ENCODE measurements around the gene NIM1K.

The NIM1K gene

GRCh38 chr5:43202380-43202779 lies 10.4 kb downstream of the NIM1K start:
- Histone ChIP-seq H3K36me3 (ENCODE audit: control insufficient read depth, insufficient read depth, low read length) (no peaks in the 10 kb centered on the region), H3K4me1 (ENCODE audit: control insufficient read depth, insufficient read depth, low read length, poor library complexity, severe bottlenecking) (no peaks in the 10 kb centered on the region), H3K27me3 (replicated peaks; ENCODE audit: control insufficient read depth, insufficient read depth, low read length, poor library complexity, severe bottlenecking) (no peaks in the 10 kb centered on the region), H3K4me3 (ENCODE audit: insufficient read depth, low read depth, low read length, poor library complexity, severe bottlenecking) (no peak overlapping the region), H3K27ac (ENCODE audit: insufficient read depth, low read length, poor library complexity, severe bottlenecking) (no peak overlapping the region), H3K9me3 (ENCODE audit: control insufficient read depth, low read length) (no peaks in the 10 kb centered on the region)
- no peak for DNase-seq

DNA sequence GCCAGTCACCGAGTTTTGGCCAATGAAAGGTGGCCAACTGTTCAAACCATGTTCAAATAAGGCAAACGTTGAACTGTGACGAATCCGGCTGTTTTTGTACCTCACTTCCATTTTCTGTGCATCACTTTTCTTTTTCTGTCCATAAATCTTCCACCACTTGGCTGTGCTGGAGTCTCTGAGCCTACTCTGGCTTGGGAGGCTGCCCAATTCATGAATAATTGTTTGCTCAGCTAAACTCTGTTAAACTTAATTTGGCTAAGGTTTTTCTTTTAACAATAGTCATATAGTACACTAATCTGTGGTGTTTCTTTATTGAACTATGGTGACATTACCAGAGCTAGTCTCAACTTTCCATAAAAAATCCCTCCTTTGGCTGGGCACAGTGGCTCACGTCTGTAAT lies 11.3 kb downstream of the NIM1K start:
- H3K36me3 ChIP-seq (ENCODE audit: control insufficient read depth, insufficient read depth, low read length) = no peaks in the 10 kb centered on the region
- no peak for DNase-seq
- H3K4me3 ChIP-seq (ENCODE audit: insufficient read depth, low read depth, low read length, poor library complexity, severe bottlenecking) = no peak overlapping the region
- H3K27me3 ChIP-seq (replicated peaks; ENCODE audit: control insufficient read depth, insufficient read depth, low read length, poor library complexity, severe bottlenecking) = no peaks in the 10 kb centered on the region
- no peaks in the 10 kb centered on the region for H3K9me3 ChIP-seq (ENCODE audit: control insufficient read depth, low read length)
- no peaks in the 10 kb centered on the region for H3K4me1 ChIP-seq (ENCODE audit: control insufficient read depth, insufficient read depth, low read length, poor library complexity, severe bottlenecking)
- H3K27ac ChIP-seq (ENCODE audit: insufficient read depth, low read length, poor library complexity, severe bottlenecking) = no peak overlapping the region

- Histone ChIP-seq H3K9me3 (ENCODE audit: control insufficient read depth, low read length) (no peaks in the 10 kb centered on the region), H3K27ac (ENCODE audit: insufficient read depth, low read length, poor library complexity, severe bottlenecking) (no peak overlapping the region), H3K27me3 (replicated peaks; ENCODE audit: control insufficient read depth, insufficient read depth, low read length, poor library complexity, severe bottlenecking) (no peaks in the 10 kb centered on the region), H3K4me1 (ENCODE audit: control insufficient read depth, insufficient read depth, low read length, poor library complexity, severe bottlenecking) (no peaks in the 10 kb centered on the region), H3K36me3 (ENCODE audit: control insufficient read depth, insufficient read depth, low read length) (no peaks in the 10 kb centered on the region), H3K4me3 (ENCODE audit: insufficient read depth, low read depth, low read length, poor library complexity, severe bottlenecking) (no peak overlapping the region)
- DNase-seq = no peak
Observed at GRCh38 chr5:43204958-43205357, 12.9 kb downstream of the NIM1K start.

- no peaks in the 10 kb centered on the region for H3K4me1 ChIP-seq (ENCODE audit: control insufficient read depth, insufficient read depth, low read length, poor library complexity, severe bottlenecking)
- no peak for DNase-seq
- H3K4me3 ChIP-seq (ENCODE audit: insufficient read depth, low read depth, low read length, poor library complexity, severe bottlenecking) = no peak overlapping the region
- H3K27me3 ChIP-seq (replicated peaks; ENCODE audit: control insufficient read depth, insufficient read depth, low read length, poor library complexity, severe bottlenecking) = no peaks in the 10 kb centered on the region
- H3K9me3 ChIP-seq (ENCODE audit: control insufficient read depth, low read length) = no peaks in the 10 kb centered on the region
- H3K27ac ChIP-seq (ENCODE audit: insufficient read depth, low read length, poor library complexity, severe bottlenecking) = no peak overlapping the region
- no peaks in the 10 kb centered on the region for H3K36me3 ChIP-seq (ENCODE audit: control insufficient read depth, insufficient read depth, low read length)
Observed at GRCh38 chr5:43207601-43208000, 15.6 kb downstream of the NIM1K start.

- H3K36me3 ChIP-seq (ENCODE audit: control insufficient read depth, insufficient read depth, low read length) = no peaks in the 10 kb centered on the region
- no peak overlapping the region for H3K27ac ChIP-seq (ENCODE audit: insufficient read depth, low read length, poor library complexity, severe bottlenecking)
- H3K27me3 ChIP-seq (replicated peaks; ENCODE audit: control insufficient read depth, insufficient read depth, low read length, poor library complexity, severe bottlenecking) = no peaks in the 10 kb centered on the region
- H3K9me3 ChIP-seq (ENCODE audit: control insufficient read depth, low read length) = no peaks in the 10 kb centered on the region
- H3K4me3 ChIP-seq (ENCODE audit: insufficient read depth, low read depth, low read length, poor library complexity, severe bottlenecking) = no peak overlapping the region
- DNase-seq = no peak
- H3K4me1 ChIP-seq (ENCODE audit: control insufficient read depth, insufficient read depth, low read length, poor library complexity, severe bottlenecking) = no peaks in the 10 kb centered on the region
Observed at GRCh38 chr5:43208658-43209057, 16.6 kb downstream of the NIM1K start.

- no peak for DNase-seq
- Histone ChIP-seq H3K4me3 (ENCODE audit: insufficient read depth, low read depth, low read length, poor library complexity, severe bottlenecking) (no peak overlapping the region), H3K9me3 (ENCODE audit: control insufficient read depth, low read length) (no peaks in the 10 kb centered on the region), H3K27me3 (replicated peaks; ENCODE audit: control insufficient read depth, insufficient read depth, low read length, poor library complexity, severe bottlenecking) (no peaks in the 10 kb centered on the region), H3K36me3 (ENCODE audit: control insufficient read depth, insufficient read depth, low read length) (no peaks in the 10 kb centered on the region), H3K27ac (ENCODE audit: insufficient read depth, low read length, poor library complexity, severe bottlenecking) (no peak overlapping the region), H3K4me1 (ENCODE audit: control insufficient read depth, insufficient read depth, low read length, poor library complexity, severe bottlenecking) (no peaks in the 10 kb centered on the region)
Observed at GRCh38 chr5:43209060-43209459, 17.0 kb downstream of the NIM1K start.

- Histone ChIP-seq H3K9me3 (ENCODE audit: control insufficient read depth, low read length) (no peaks in the 10 kb centered on the region), H3K27ac (ENCODE audit: insufficient read depth, low read length, poor library complexity, severe bottlenecking) (no peak overlapping the region), H3K27me3 (replicated peaks; ENCODE audit: control insufficient read depth, insufficient read depth, low read length, poor library complexity, severe bottlenecking) (no peaks in the 10 kb centered on the region), H3K4me1 (ENCODE audit: control insufficient read depth, insufficient read depth, low read length, poor library complexity, severe bottlenecking) (no peaks in the 10 kb centered on the region), H3K36me3 (ENCODE audit: control insufficient read depth, insufficient read depth, low read length) (no peaks in the 10 kb centered on the region), H3K4me3 (ENCODE audit: insufficient read depth, low read depth, low read length, poor library complexity, severe bottlenecking) (no peak overlapping the region)
- DNase-seq = no peak
Observed at GRCh38 chr5:43209833-43210232, 17.8 kb downstream of the NIM1K start.

- DNase-seq = no peak
- H3K27ac ChIP-seq (ENCODE audit: insufficient read depth, low read length, poor library complexity, severe bottlenecking) = no peak overlapping the region
- H3K36me3 ChIP-seq (ENCODE audit: control insufficient read depth, insufficient read depth, low read length) = no peaks in the 10 kb centered on the region
- no peaks in the 10 kb centered on the region for H3K9me3 ChIP-seq (ENCODE audit: control insufficient read depth, low read length)
- H3K4me1 ChIP-seq (ENCODE audit: control insufficient read depth, insufficient read depth, low read length, poor library complexity, severe bottlenecking) = no peaks in the 10 kb centered on the region
- H3K27me3 ChIP-seq (replicated peaks; ENCODE audit: control insufficient read depth, insufficient read depth, low read length, poor library complexity, severe bottlenecking) = no peaks in the 10 kb centered on the region
- H3K4me3 ChIP-seq (ENCODE audit: insufficient read depth, low read depth, low read length, poor library complexity, severe bottlenecking) = no peak overlapping the region
Observed at GRCh38 chr5:43210570-43210969, 18.5 kb downstream of the NIM1K start.

DNA sequence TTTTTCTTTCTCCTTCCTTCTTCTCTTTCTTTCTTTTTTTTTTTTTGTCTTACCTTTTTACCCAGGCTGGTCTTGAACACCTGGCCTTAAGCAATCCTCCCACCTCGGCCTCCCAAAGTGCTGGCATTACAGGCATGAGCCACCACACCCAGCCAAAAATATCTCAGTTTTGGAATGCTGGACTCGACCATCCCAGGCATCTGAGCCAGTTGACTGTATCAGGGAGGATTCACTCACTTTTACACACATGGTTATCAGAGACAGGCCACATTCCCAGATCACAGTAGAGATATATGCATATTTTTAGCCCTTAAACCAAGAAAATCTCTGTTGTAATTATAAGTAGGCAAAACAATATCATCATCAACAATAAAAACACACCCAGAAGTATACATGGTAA lies 21.9 kb downstream of the NIM1K start:
- no peak for DNase-seq
- H3K9me3 ChIP-seq (ENCODE audit: control insufficient read depth, low read length) = no peaks in the 10 kb centered on the region
- no peaks in the 10 kb centered on the region for H3K4me1 ChIP-seq (ENCODE audit: control insufficient read depth, insufficient read depth, low read length, poor library complexity, severe bottlenecking)
- H3K27ac ChIP-seq (ENCODE audit: insufficient read depth, low read length, poor library complexity, severe bottlenecking) = no peak overlapping the region
- no peaks in the 10 kb centered on the region for H3K36me3 ChIP-seq (ENCODE audit: control insufficient read depth, insufficient read depth, low read length)
- no peak overlapping the region for H3K4me3 ChIP-seq (ENCODE audit: insufficient read depth, low read depth, low read length, poor library complexity, severe bottlenecking)
- H3K27me3 ChIP-seq (replicated peaks; ENCODE audit: control insufficient read depth, insufficient read depth, low read length, poor library complexity, severe bottlenecking) = no peaks in the 10 kb centered on the region

DNA sequence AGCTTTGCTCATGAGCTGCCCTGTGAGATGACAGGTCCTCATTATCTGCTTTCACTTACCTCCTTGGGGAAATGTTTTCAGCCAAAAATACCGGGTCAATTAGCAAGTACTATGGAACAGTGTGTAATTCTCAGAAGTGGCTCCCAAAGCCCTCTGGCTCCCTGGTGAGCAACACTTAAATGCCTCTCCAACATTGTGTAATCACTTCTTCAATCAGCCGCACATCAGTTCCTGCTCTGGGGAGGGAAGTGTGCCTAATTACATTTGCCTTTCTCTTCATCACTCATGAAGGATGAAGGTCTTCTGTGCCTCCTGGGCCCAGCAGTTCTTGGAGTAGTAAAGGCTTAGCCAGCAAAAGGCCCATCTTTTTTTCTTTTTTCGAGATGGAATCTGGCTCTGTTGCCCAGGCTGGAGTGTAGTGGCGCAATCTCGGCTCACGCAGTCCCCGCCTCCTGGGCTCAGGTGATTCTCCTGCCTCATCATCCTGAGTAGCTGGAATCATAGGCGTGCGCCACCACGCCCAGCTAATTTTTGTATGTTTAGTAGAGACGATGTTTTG lies 23.1 kb downstream of the NIM1K start:
- Histone ChIP-seq H3K4me1 (ENCODE audit: control insufficient read depth, insufficient read depth, low read length, poor library complexity, severe bottlenecking) (no peaks in the 10 kb centered on the region), H3K4me3 (ENCODE audit: insufficient read depth, low read depth, low read length, poor library complexity, severe bottlenecking) (no peak overlapping the region), H3K27ac (ENCODE audit: insufficient read depth, low read length, poor library complexity, severe bottlenecking) (no peak overlapping the region), H3K27me3 (replicated peaks; ENCODE audit: control insufficient read depth, insufficient read depth, low read length, poor library complexity, severe bottlenecking) (no peaks in the 10 kb centered on the region), H3K9me3 (ENCODE audit: control insufficient read depth, low read length) (no peaks in the 10 kb centered on the region), H3K36me3 (ENCODE audit: control insufficient read depth, insufficient read depth, low read length) (no peaks in the 10 kb centered on the region)
- DNase-seq = no peak

GRCh38 chr5:43216941-43217340 lies 24.9 kb downstream of the NIM1K start:
- H3K27me3 ChIP-seq (replicated peaks; ENCODE audit: control insufficient read depth, insufficient read depth, low read length, poor library complexity, severe bottlenecking) = no peaks in the 10 kb centered on the region
- no peak for DNase-seq
- H3K4me1 ChIP-seq (ENCODE audit: control insufficient read depth, insufficient read depth, low read length, poor library complexity, severe bottlenecking) = no peaks in the 10 kb centered on the region
- no peaks in the 10 kb centered on the region for H3K36me3 ChIP-seq (ENCODE audit: control insufficient read depth, insufficient read depth, low read length)
- H3K27ac ChIP-seq (ENCODE audit: insufficient read depth, low read length, poor library complexity, severe bottlenecking) = no peak overlapping the region
- no peaks in the 10 kb centered on the region for H3K9me3 ChIP-seq (ENCODE audit: control insufficient read depth, low read length)
- H3K4me3 ChIP-seq (ENCODE audit: insufficient read depth, low read depth, low read length, poor library complexity, severe bottlenecking) = no peak overlapping the region
